ENCODE results near the gene PRKCQ. TPM values are rescaled to one million over a fixed set of nuclear protein-coding genes. Genes with fewer than 3 reads are reported as not detected.

The PRKCQ gene
- total RNA-seq, 1 experiment from 2014 or later, result 12.1 TPM

DNA sequence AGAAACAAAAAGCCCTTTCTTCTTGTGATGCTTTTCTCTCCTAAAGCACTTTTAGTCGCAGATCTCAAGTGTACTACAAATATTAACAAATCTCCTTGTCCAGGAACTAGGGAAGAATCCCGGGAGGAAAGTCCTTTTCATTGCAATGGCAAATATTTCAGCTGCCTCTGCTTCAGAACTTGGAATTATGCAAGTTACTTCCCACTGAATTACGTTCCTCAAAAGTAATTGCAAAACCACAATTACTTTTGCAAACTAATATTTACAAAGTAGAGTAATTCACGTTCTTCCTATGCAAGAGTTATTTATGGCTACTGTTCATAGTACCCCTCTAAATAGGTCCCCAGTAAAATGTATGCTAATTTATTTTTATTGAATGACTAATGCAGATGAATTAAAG lies 14.5 kb downstream of the PRKCQ start:
- no peak overlapping the region for H2BK20ac ChIP-seq (ENCODE audit: low read depth, low read length, poor library complexity, severe bottlenecking)
- no peaks in the 10 kb centered on the region for H3K27me3 Mint-ChIP-seq (ENCODE audit: low read depth)
- no peaks in the 10 kb centered on the region for H3K79me1 ChIP-seq (ENCODE audit: insufficient read depth, low read depth, low read length, poor library complexity, severe bottlenecking)
- no peak overlapping the region for H2AK5ac ChIP-seq (ENCODE audit: insufficient read length, low read length)
- H3K4me3 Mint-ChIP-seq, result no peak overlapping the region
- no peak overlapping the region for H3T11ph ChIP-seq (ENCODE audit: low read length)
- WGBS (ENCODE audit: extremely low coverage, insufficient read length, low lambda C conversion rate), result no CpG with 5 or more reads among the region's 4 CpGs
- H4K20me1 ChIP-seq (ENCODE audit: control insufficient read depth, insufficient read depth, insufficient read length), result no peaks in the 10 kb centered on the region
- H3K4ac ChIP-seq (ENCODE audit: low read depth, low read length), result no peak overlapping the region
- TF ChIP-seq, protein P1, sequence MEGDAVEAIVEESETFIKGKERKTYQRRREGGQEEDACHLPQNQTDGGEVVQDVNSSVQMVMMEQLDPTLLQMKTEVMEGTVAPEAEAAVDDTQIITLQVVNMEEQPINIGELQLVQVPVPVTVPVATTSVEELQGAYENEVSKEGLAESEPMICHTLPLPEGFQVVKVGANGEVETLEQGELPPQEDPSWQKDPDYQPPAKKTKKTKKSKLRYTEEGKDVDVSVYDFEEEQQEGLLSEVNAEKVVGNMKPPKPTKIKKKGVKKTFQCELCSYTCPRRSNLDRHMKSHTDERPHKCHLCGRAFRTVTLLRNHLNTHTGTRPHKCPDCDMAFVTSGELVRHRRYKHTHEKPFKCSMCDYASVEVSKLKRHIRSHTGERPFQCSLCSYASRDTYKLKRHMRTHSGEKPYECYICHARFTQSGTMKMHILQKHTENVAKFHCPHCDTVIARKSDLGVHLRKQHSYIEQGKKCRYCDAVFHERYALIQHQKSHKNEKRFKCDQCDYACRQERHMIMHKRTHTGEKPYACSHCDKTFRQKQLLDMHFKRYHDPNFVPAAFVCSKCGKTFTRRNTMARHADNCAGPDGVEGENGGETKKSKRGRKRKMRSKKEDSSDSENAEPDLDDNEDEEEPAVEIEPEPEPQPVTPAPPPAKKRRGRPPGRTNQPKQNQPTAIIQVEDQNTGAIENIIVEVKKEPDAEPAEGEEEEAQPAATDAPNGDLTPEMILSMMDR (conservative IDR thresholded peaks at IDR 0.05), result no peak
- H4K8ac ChIP-seq (replicated peaks; ENCODE audit: insufficient read length, low read depth, low read length), result no peak overlapping the region
- H3K27me3 ChIP-seq (ENCODE audit: insufficient read depth, low read length), result no peaks in the 10 kb centered on the region
- H4K91ac ChIP-seq (ENCODE audit: insufficient read length, low read depth, low read length), result no peak overlapping the region
- no peak overlapping the region for H3K18ac ChIP-seq (ENCODE audit: insufficient read length, low read depth, low read length)
- peaks cover 7% of the 10 kb centered on the region; the same call in 1 of the 2 replicates for H3K79me2 ChIP-seq (ENCODE audit: insufficient read depth, low read length)
- no peak for DNase-seq
- H2AFZ ChIP-seq (ENCODE audit: low read length), result no peak overlapping the region
- no peaks in the 10 kb centered on the region for H3K9me3 Mint-ChIP-seq
- no peak overlapping the region for H3K4me2 ChIP-seq (ENCODE audit: insufficient read depth, insufficient read length, low read length)
- H3K14ac ChIP-seq (ENCODE audit: insufficient read depth, low read length), result no peak overlapping the region
- H4K5ac ChIP-seq (ENCODE audit: insufficient read length, low read depth, low read length), result no peak overlapping the region
- no peak overlapping the region for H2BK15ac ChIP-seq (ENCODE audit: low read depth, low read length)
- H2BK5ac ChIP-seq (ENCODE audit: insufficient read length, low read length), result no peak overlapping the region
- H3K23me2 ChIP-seq (ENCODE audit: insufficient read length, low read depth, low read length, poor library complexity, severe bottlenecking), result no peaks in the 10 kb centered on the region
- no peaks in the 10 kb centered on the region; a peak in 1 of 7 replicates for H3K36me3 Mint-ChIP-seq (ENCODE audit: insufficient read depth in 1 of 3, low read depth in 3 of 3)
- H3K23ac ChIP-seq (ENCODE audit: insufficient read length, low read depth, low read length), result no peak overlapping the region
- no peak overlapping the region for H3K27ac ChIP-seq (ENCODE audit: insufficient read length, low read depth, low read length)
- H3K9me3 ChIP-seq (ENCODE audit: control insufficient read depth, low read depth, low read length), result no peaks in the 10 kb centered on the region
- H2BK120ac ChIP-seq (ENCODE audit: low read depth, low read length, poor library complexity, severe bottlenecking), result no peak overlapping the region
- H3K4me1 ChIP-seq (ENCODE audit: insufficient read depth, low read length), result peaks cover 3% of the 10 kb centered on the region; the same call in 1 of the 2 replicates
- H2BK12ac ChIP-seq (ENCODE audit: insufficient read length, low read depth, low read length), result no peak overlapping the region
- peaks cover 23 to 35% of the 10 kb centered on the region in 2 experiments for H3K4me1 Mint-ChIP-seq
- no peak overlapping the region for H3K56ac ChIP-seq (ENCODE audit: insufficient read length, low read depth, low read length)
- H3K27ac Mint-ChIP-seq, result no peak overlapping the region
- H3K9ac ChIP-seq (ENCODE audit: extremely low read depth, insufficient read length, low read length), result no peak overlapping the region
